GM19438 (cell line): ENCODE data around the gene SLX4.

Experiments used
- ATAC-seq: cut with Tn5 transposase; IDR thresholded peaks from one replicate; pipeline ENCODE4 v1.9.1; 2021; ENCODE audit warnings: low read depth; ENCODE audit not compliant: unreplicated experiment

SLX4 gene

GRCh38 chr16:3583303-3584038, 27.9 kb downstream of the SLX4 start:
- no peak for ATAC-seq

GRCh38 chr16:3582276-3583165, 28.9 kb downstream of the SLX4 start:
- no peak for ATAC-seq

GRCh38 chr16:3581392-3581791, 30.0 kb downstream of the SLX4 start:
- ATAC-seq: no peak

GRCh38 chr16:3580686-3581085, 30.7 kb downstream of the SLX4 start:
- ATAC-seq: no peak

GRCh38 chr16:3580251-3580651, 31.2 kb downstream of the SLX4 start:
- ATAC-seq: no peak

- no peak for ATAC-seq
These were observed 31.6 kb downstream of the SLX4 start for GRCh38 chr16:3579776-3580175.

- peak; percentile 70 for ATAC-seq
These were observed 32.5 kb downstream of the SLX4 start for GRCh38 chr16:3578610-3579551.

GRCh38 chr16:3578121-3578520, 33.3 kb downstream of the SLX4 start:
- no peak for ATAC-seq

GRCh38 chr16:3577302-3577752, 34.1 kb downstream of the SLX4 start, which contains the start of gene NLRC3:
Gene NLRC3, minus strand, starts transcription at chr16:3577403. Its CDS starts 12,367 bp downstream, at chr16:3565036.
- ATAC-seq: no peak

GRCh38 chr16:3576211-3576610, 35.2 kb downstream of the SLX4 start:
- no peak for ATAC-seq

- ATAC-seq: no peak
These were observed 35.9 kb downstream of the SLX4 start for GRCh38 chr16:3575491-3575890.

GRCh38 chr16:3574195-3574594, 37.2 kb downstream of the SLX4 start:
- ATAC-seq: no peak

- ATAC-seq: no peak
These were observed 38.1 kb downstream of the SLX4 start for GRCh38 chr16:3573146-3573815.

- ATAC-seq: no peak
These were observed 40.9 kb downstream of the SLX4 start for GRCh38 chr16:3570420-3571062.

- ATAC-seq: no peak
These were observed 41.6 kb downstream of the SLX4 start for GRCh38 chr16:3569851-3570250.

- ATAC-seq: no peak
These were observed 44.4 kb downstream of the SLX4 start for GRCh38 chr16:3566990-3567389.

- ATAC-seq: no peak
These were observed 46.6 kb downstream of the SLX4 start for GRCh38 chr16:3564889-3565141.

GRCh38 chr16:3564130-3564888, 47.1 kb downstream of the SLX4 start:
- no peak for ATAC-seq

- no peak for ATAC-seq
These were observed 48.4 kb downstream of the SLX4 start for GRCh38 chr16:3562914-3563480.
